NAMALWA (cell line): ENCODE measurements around the gene BTN2A1.
"Not testable (repeated sequence)": the region's sequence is repeated elsewhere in the genome, so short reads cannot be mapped to it uniquely, and the experiment has no call there.

Experiments
- DNase-seq: peaks from one replicate; pipeline ENCODE4 v3.0.0-alpha.2; 2015; ENCODE audit warnings: low spot score

Gene BTN2A1

DNA sequence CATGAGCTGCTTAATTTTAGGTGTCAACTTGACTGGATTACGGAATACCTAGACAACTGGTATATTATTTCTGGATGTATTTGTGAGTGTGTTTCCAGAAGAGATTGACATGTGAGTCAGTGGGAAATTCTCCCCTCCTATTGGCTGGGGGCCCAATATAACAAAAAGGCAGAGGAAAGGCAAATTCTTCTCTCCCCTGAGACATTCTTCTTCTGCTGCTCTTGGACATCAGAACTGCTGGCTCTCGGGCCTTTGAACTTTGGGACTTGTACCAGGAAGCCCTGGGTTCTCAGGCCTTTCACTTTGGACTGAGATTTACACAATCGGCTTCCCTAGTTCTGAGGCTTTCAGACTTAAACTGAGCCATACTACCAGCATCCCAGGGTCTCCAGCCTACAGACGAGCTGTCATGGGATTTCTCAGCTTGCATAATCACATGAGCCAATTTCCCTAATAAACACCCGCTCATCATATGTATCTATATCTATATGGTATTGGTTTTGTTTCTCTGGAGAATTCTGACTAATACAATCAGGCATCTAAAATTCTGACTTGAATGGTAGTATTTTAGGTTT lies 25.0 kb upstream of the BTN2A1 start:
- DNase-seq: no peak

DNA sequence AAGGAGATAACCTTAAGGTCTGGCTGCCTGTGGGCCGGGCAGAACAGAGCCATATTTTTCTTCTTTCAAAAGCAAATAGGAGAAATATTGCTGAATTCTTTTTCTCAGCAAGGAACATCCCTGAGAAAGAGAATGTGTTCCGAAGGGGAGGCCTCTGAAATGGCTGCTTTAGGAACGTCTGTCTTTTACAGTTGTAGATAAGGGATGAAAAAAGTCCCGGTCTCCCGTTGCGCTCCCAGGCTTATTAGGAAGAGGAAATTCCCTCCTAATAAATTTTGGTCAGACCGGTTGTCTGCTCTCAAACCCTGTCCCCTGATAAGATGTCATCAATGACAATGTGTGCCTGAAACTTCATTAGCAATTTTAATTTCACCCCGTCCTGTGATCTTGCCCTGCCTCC lies 24.1 kb upstream of the BTN2A1 start:
- not testable (repeated sequence) for DNase-seq

DNA sequence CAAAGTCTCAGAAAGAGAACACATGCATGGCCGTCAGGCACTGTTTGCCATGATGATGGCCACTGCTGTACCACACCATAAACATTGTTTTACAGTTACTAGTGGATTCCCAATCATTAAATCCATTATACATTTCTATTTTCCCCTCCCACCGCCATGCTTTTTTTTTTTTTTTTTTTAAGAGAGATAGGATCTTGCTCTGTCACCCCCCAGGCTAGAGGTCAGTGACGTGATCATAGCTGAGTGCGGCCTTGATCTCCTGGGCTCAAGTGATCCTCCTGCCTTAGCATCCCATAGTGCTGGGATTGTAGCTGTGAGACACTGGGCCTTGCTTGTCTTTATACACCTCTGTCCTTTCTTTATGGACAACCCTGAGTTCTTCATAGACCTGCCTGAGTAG lies 21.7 kb upstream of the BTN2A1 start:
- DNase-seq: no peak

DNA sequence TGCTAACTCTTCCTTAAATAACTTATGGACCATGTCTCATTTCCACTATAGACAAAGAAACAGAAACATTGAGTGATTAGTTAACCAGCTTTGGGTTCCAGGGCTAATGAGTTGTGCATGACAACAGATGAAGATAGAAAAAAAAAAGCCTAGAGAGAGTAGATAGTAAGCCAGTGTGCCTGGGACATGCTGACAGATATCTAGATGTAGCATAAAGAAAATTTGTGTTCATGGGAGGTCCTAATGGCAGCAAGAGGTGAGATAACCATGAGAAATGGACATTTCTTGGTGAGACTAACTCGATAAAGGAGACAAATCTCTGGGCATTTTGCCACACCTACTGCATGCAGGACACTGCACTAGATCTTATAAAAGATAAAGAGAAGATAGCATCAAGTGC lies 20.2 kb upstream of the BTN2A1 start:
- DNase-seq: no peak

DNA sequence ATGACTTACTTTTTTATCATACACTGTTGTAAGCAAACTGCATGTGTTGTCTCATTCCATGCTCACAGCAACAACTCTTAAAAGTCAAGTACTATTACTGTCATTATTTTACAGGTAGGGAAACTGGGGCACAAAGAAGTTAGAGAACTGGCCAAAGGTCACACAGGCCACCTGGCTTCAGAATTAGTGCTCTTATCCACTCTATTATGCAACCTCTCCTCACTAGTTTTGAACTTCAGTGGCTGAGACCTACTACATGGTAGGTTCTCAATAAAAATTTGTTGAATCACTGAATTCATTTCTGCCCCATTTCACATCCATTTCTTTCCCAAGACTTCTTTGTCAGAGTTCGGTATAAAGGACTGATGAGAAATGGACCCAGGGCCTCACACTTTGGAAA lies 19.8 kb upstream of the BTN2A1 start:
- DNase-seq: no peak

DNA sequence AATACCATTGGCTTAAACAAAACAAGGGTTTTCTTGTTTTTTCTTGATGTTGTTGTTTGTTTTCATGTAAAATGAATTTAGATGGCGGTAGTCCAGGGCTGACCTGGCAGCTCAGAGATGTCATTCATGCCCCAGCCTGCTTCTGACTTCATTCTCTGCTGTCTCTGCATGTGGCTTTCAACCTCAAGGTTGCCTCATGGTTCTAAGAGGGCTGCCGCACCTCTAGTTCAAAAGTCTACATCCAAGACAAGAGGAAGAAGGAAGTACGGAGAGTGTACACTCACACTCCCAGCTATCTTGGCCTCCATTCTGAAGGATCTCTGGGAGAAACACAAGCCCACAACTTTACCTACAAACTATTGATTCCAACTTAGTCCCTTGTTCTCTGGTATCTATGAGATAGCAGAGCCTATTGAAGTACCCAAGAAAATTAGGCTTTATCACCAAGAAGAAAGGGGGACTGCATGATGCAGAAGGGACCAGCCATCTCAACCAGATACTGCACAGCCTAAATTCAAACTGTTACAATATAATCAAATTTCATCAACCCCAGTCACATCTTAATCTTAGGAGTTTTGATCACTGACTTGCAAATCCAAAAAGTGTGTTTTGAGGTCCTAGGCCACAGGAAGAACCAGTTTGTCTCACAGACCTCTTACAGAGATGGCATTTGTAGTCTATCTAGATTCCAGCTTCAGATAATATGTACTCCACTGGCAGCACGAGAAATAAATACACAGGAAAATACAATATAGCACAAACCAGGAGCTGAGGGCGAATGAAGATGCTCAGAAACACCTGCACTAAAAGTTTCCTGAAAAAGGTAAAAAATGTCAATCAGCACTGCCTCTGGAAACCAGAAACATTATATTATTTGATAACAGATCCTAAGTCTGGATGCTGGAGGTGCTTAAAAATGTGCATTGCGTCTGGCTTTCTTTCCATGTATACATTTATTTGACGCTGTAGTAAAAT lies 18.3 kb upstream of the BTN2A1 start:
- no peak for DNase-seq

DNA sequence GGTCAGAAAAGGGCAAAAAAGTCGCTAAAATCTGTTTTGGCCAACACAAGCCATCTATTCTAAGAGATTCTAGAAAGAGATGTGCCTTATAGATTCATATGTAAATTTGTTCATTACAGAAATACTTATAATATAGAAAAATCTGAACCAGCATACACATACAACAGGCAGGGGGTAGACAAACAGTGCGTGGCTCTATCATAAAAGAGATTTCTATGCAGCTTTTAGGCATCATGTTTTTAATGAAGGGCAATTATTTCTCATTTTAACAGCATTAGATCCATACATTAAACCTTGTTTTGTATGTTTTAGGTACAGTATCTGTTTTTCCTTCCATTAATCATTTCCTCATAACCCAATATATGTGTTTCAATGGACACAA lies 16.8 kb upstream of the BTN2A1 start:
- no peak for DNase-seq

DNA sequence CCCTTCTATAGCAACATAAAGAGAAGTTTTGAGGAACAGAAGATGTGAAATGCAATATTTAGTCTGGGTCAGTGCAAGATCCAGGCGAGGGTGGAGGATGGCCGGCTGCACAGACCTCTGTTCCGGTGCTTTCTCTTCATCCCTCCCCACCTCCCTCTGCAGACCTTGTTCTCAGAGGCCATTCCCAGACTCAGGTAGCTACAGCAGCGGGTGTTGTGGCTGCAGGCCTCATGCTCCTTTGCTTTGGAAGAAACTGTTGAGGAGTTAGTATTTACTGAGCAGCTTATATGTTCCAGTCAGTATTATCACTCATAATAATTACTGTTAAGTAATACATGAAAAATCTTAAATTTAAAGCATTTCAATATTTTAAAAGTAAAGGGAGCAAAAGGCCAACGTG lies 15.8 kb upstream of the BTN2A1 start:
- DNase-seq: no peak

DNA sequence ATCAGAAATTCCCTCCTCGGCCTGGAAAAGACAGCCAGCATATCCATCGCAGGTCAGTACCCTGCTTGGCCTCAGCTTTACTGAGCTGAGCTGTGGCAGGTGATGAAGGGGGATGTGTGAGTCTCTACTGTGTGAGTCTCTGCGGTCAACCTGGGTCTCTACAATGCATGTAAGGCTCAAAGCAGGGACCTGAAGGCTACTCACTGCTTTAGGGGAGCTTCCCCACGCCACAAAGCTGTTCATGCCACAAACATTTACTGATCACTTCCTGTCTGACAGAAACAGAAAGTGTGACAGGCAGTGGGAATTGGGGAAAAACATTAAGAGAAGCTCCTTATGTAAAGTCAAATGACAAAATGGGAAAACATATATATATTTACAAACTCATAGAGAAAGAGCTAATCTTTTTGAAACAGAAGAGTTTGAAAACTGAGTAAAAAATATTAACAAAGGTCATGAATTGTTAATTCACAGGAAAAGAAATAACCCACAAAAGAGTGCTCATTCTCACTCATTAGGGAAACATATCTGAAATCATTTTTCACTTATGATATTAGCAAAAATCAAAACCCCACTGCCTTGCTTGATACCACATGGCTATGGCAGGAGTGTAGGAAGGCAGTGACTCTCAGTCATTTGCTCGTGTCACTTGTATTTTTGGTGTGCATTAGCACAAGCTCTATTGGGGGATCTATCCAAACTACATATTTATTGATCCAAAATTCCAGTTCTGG lies 11.7 kb upstream of the BTN2A1 start:
- no peak for DNase-seq

DNA sequence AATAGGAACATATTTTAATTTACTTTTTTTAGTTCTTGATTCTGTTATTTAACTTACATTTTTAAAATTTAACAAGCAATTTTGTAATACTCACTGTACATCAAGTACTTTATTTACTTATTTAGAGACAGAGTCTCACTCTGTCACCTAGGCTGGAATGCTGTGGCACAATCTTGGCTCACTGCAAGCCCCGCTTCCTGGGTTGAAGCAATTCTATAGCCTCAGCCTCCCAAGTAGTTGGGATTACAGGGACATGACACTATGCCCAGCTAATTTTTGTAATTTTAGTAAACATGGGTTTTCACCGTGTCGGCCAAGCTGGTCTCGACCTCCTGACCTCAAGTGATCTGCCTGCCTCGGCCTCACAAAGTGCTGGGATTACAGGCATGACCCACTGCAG lies 10.5 kb upstream of the BTN2A1 start:
- DNase-seq: no peak

DNA sequence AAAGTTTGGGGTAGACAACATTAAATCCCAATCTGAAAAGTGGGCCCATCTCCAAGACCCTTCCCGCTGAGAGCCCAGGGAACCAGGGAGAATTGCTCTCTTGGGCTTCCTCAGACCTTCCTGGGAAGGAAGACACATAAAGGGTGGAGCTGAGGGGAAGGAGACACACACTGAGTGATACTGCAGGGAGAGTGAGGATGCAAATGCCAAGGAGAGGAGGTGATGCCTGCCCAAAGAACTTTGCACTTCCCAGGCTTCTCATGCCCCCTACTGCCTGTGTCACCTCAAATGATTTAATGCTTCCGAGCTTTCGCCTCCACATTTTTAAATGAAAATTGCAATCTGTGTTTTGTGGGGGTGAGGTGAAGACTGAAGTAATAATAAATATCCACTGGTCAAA lies 7.5 kb upstream of the BTN2A1 start:
- no peak for DNase-seq

DNA sequence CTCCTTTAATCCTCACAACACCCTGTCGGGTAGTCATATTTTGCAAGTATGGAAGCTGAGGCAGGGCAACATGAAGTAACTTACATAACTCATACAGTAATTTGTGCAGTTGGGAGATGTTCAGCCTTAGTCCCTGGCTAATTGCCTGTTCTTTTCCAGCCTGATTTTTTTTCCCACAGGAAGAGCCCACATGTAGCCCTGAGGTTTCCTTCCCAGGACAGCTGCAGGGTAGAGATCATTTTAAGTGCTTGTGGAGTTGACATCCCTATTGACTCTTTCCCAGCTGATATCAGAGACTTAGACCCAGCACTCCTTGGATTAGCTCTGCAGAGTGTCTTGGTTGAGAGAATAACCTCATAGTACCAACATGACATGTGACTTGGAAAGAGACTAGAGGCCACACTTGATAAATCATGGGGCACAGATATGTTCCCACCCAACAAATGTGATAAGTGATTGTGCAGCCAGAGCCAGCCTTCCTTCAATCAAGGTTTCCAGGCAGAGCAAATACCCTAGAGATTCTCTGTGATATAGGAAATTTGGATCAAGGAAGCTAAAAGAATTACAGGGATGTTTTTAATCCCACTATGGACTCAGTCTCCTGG lies 5.0 kb upstream of the BTN2A1 start:
- no peak for DNase-seq

DNA sequence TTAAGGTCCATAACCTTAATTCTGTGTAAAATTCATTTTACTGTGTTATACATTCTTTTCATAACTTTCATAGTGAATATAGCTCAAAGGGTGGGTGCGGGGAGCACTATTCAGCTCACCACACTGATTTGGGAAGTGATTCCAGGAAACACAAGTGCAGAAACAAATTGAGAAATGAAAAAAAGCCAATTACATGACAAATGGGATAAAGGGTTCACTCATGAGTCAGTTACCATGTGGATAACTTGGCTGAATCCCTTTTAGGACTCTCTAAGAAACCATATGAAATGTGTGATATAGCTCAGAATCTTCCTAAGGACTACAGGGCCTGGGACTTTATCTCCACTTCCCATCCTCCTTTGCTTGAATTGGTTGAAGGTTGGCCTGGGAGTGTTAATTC lies 3.1 kb upstream of the BTN2A1 start:
- DNase-seq: no peak

DNA sequence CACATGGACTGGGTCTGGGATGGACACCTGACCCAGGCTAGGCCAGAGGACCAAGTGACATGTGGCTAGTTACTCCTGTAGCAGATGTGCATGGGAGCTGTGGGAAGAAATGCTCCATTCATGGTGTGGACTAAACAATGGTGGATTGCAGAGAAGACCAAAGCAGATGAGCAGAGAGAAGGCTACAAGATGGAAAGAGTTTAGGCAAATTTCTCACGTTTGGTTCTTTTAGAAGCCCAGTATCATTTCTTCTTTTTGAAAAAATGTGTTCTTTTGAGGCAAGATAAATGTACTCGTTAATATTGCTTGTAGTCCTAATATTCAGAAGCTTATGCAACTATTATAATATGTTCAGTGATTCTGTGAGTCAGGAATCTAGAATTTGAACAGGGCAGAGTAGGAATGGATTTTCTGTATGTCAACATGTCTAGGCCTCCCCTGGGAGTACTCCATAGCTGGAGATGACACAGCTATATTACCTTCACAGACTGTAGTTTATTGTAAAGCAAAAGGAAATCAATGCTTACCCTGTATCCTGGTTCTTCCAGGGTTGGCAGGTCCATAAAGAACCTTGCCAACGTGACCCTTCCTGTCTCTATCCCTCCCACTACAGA lies 2.3 kb upstream of the BTN2A1 start:
- no peak for DNase-seq

DNA sequence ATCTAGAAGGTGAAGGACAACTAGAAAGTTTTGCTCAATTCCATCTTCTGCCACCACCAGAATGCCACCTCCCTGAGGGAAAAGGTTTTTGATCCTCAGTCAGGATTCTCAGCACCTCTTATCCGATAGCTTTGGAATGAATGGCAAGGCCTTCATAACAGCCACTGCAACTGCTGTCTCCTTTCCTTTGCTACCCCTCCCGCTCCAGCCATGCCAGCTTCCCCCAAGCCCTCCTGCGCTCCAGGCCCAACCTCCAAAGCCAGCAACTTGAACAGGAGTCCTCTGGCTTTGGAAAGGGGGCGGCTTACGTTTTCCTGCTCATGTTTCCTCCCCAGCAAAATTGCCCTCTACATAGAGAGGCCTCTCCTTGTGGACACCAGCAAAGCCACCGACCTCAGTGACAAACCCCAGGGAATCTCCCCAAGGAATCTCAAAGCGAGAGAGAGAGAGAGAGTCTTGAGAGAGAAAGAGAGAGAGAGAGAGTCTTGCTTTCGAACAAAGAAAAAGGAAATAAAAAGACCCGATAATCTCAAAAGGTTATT lies 420 bp upstream of the BTN2A1 start:
- no peak for DNase-seq

DNA sequence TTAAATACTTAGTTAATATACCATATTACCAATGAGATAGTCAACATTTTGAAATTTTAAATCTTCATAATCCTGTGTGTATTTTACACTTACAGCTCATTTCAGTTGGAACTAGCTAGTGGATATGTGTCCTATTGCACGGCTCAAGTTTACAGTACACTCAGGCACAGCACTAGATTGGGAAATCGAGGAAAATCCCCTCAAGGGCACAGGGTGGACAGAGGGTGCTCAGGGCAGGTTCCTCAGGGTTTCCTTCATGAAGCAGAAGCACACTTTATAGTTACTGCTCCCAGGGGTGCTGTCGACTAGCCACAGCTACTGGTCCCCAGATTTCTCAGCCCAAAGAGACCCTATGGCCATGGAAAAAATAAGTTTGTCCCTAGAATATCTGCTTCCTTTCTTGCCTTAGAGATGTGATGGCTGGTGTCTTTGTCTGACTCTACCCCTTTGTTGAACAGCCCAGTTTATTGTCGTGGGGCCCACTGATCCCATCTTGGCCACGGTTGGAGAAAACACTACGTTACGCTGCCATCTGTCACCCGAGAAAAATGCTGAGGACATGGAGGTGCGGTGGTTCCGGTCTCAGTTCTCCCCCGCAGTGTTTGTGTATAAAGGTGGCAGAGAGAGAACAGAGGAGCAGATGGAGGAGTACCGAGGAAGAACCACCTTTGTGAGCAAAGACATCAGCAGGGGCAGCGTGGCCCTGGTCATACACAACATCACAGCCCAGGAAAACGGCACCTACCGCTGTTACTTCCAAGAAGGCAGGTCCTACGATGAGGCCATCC lies 1.5 kb downstream of the BTN2A1 start:
- DNase-seq: no peak

DNA sequence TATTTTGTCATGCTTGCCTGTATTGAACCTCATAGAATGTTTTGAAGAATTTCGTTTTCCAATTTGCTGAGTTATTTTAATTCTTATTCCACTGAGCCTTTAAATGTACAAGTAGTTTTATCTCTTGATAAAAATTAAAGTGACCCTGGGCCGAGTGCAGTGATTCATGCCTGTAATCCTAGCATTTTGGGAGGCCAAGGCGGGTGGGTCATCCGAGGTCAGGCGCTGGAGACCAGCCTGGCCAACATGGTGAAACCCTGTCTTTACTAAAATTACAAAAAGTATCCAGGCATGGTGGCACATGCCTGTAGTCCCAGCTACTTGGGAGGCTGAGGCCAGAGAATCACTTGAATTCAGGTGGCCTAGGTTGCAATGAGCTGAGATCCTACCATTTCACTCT lies 3.6 kb downstream of the BTN2A1 start:
- DNase-seq: not testable (repeated sequence)

DNA sequence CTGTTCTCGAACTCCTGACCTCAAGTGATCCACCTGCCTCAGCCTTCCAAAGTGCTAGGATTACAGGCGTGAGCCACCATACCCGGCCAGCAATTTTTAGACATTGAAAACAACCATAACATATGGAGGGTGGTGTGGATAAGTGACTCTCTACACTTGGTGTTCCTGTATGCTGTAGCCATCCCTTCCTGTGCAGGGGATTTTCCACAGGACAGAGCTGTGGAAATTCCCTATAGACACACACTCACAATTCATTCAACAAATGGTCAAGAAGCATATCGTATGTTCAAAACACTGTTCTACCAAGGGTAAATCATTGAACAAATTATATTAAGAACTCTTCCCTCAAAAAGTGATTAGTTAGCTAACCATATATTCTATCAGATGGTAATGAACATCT lies 6.3 kb downstream of the BTN2A1 start:
- DNase-seq: no peak

DNA sequence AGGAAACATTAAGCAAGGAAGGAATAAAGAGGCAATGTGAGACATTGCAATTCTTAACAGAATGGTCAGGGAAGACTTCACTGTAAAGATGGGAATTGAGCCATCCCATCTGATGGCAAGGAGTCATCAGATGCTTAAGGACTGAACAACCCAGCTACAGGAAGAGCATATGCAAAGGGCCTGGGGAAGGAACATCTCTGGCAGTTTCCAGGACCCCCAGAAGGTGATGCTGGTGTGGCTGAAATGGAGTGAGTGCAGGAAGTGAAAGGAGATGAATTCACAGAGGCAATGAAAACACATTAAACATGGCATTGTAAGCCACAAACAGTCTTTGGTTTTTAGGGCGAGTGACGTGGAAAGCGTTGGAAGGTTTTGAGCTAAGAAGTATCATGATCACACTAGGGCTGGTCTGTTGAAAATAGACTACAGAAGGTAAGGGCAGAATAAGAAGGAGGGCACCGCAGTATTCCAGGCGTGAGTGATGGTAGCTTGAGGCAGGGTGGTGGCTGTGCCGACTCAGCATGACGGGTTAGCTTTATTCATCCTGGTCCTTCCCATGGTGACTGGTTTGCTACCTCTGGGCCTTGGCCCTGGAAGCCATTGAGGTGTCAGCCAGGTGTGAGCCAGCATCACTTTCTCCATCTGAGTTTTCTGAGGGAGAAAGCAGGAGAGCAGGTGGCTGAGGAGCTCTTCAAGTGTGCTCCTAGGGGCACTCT lies 6.8 kb downstream of the BTN2A1 start:
- DNase-seq: no peak

DNA sequence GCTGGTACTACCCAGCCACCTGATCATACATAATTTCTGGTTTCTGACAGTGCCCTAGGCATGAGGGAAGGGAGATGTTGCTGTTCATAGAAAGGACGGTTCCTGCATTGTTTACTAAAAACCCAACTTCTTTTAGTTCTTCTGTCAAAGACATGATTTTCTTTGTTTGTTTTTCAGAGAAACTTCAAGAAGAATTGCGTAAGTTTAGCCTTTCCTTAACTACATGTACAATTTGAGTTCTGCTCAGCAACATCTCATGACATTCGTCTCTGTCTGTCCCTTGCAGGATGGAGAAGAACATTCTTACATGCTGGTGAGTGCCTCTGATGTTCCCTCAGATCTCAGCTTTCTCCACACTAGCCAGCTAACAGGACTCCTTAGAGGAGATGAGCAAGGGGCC lies 8.0 kb downstream of the BTN2A1 start:
- no peak for DNase-seq
